H1 (cell line): ENCODE data around the gene FRMD4A. TPM values are rescaled to one million over a fixed set of nuclear protein-coding genes. Genes with fewer than 3 reads are reported as not detected.

Source experiments
- CTCF ChIA-PET: fragments of 300-600 bp; sonication (Branson Sonifier 250); formaldehyde crosslinking; loops from one replicate; lab custom pipeline; 2021; ENCODE audit not compliant: partially characterized antibody; lab: Charles Lee
- POLR2A ChIA-PET: fragments of 300-600 bp; sonication (Branson Sonifier 250); formaldehyde crosslinking; loops from one replicate; lab custom pipeline; 2021; ENCODE audit warnings: inconsistent platforms; ENCODE audit not compliant: partially characterized antibody; lab: Charles Lee
- DNase-seq, 2 experiments: peaks; one replicate each; pipeline versions ENCODE4 v3.0.0 to v3.0.0-alpha.2; 2010 to 2022; ENCODE audit warnings: low spot score in 2 of 2, low read depth in 1 of 2, mixed read lengths in 1 of 2
- FAIRE-seq: peaks from 2 replicates; lab custom pipeline; 2011; peaks lifted over from hg19 to GRCh38; lab: Jason Lieb, UNC
- H2AFZ ChIP-seq: 2 replicates; pipeline ENCODE4 v1.8.1; 2012; ENCODE audit warnings: low read length, inconsistent platforms
- H2AK5ac ChIP-seq: 2 replicates; pipeline ENCODE4 v1.6.1; 2013; ENCODE audit warnings: low read depth, low read length
- H2BK120ac ChIP-seq: replicated peaks from 2 replicates; pipeline ENCODE3; 2013; ENCODE audit warnings: low read depth, low read length, inconsistent platforms
- H2BK12ac ChIP-seq: 2 replicates; pipeline ENCODE4 v1.6.1; 2013; ENCODE audit warnings: low read depth, low read length
- H2BK15ac ChIP-seq: 2 replicates; pipeline ENCODE4 v1.6.1; 2013; ENCODE audit warnings: low read length
- H2BK20ac ChIP-seq: 2 replicates; pipeline ENCODE4 v1.6.1; 2013; ENCODE audit warnings: low read length
- H2BK5ac ChIP-seq: 2 replicates; pipeline ENCODE4 v1.6.1; 2013; ENCODE audit warnings: low read depth, low read length
- H3K14ac ChIP-seq: 2 replicates; pipeline ENCODE4 v1.6.1; 2013; ENCODE audit warnings: inconsistent platforms; ENCODE audit not compliant: insufficient read length
- H3K18ac ChIP-seq: 2 replicates; pipeline ENCODE4 v1.6.1; 2013; ENCODE audit warnings: low read length; ENCODE audit errors: extremely low read depth
- H3K23ac ChIP-seq: 2 replicates; pipeline ENCODE4 v1.6.1; 2013; ENCODE audit warnings: inconsistent platforms; ENCODE audit not compliant: insufficient read length
- H3K23me2 ChIP-seq: 2 replicates; pipeline ENCODE4 v1.6.1; 2013; ENCODE audit warnings: low read depth, low read length
- H3K27ac ChIP-seq: 2 replicates; pipeline ENCODE4 v1.6.1; 2011; ENCODE audit warnings: low read depth, low read length, inconsistent platforms
- H3K27me3 ChIP-seq, 4 experiments: replicated peaks in 1 of 4; 1 replicate in 1 of 4; 2 replicates in 3 of 4; pipeline versions ENCODE4 v1.6.1 to v1.8.1; 2011 to 2013; ENCODE audit warnings: low read length in 3 of 4, mild to moderate bottlenecking in 3 of 4, inconsistent platforms in 2 of 4, mixed read lengths in 2 of 4, moderate library complexity in 1 of 4; ENCODE audit not compliant: control insufficient read depth in 3 of 4, insufficient read depth in 3 of 4; ENCODE audit errors: extremely low read depth in 1 of 4
- H3K36me3 ChIP-seq, 4 experiments: 2 replicates each; pipeline versions ENCODE4 v1.6.1 to v1.8.1; 2011 to 2013; ENCODE audit warnings: mild to moderate bottlenecking in 4 of 4, low read length in 3 of 4, moderate library complexity in 2 of 4, control low read depth in 1 of 4, inconsistent platforms in 1 of 4; ENCODE audit not compliant: insufficient read depth in 4 of 4, control insufficient read depth in 2 of 4
- H3K4ac ChIP-seq: replicated peaks from 2 replicates; pipeline ENCODE3; 2013; ENCODE audit warnings: low read length, low read depth, mixed read lengths, inconsistent platforms; ENCODE audit not compliant: insufficient read length
- H3K4me1 ChIP-seq, 4 experiments: replicated peaks in 1 of 4; 1 replicate in 1 of 4; 2 replicates in 3 of 4; pipeline versions ENCODE4 v1.6.1 to v1.8.1; 2011 to 2013; ENCODE audit warnings: low read length in 3 of 4, inconsistent platforms in 2 of 4, mixed read lengths in 1 of 4; ENCODE audit not compliant: insufficient read depth in 4 of 4, control insufficient read depth in 3 of 4
- H3K4me2 ChIP-seq, 2 experiments: 2 replicates each; pipeline versions ENCODE4 v1.6.1 to v1.8.1; 2011 to 2013; ENCODE audit warnings: low read depth in 2 of 2, low read length in 2 of 2, control low read depth in 1 of 2, inconsistent platforms in 1 of 2, mild to moderate bottlenecking in 1 of 2; ENCODE audit not compliant: insufficient read depth in 1 of 2
- H3K4me3 ChIP-seq, 4 experiments: fragments of 200-600, 300-600 bp in 1 of 4; sonication (generic), shearing (Covaris generic), sonication (Bioruptor Twin) in 1 of 4; 2 replicates each; pipeline versions ENCODE4 v1.5.1 to v1.8.1; 2011 to 2016; ENCODE audit warnings: low read length in 4 of 4, low read depth in 3 of 4, control low read depth in 2 of 4, inconsistent platforms in 2 of 4, mild to moderate bottlenecking in 2 of 4, mixed read lengths in 1 of 4, moderate library complexity in 1 of 4; ENCODE audit not compliant: insufficient read depth in 2 of 4; ENCODE audit errors: extremely low read depth in 1 of 4
- H3K56ac ChIP-seq: replicated peaks from 2 replicates; pipeline ENCODE3; 2013; ENCODE audit warnings: low read depth, mild to moderate bottlenecking, mixed read lengths, low read length, inconsistent platforms; ENCODE audit not compliant: insufficient read length
- H3K79me1 ChIP-seq: 2 replicates; pipeline ENCODE4 v1.6.1; 2013; ENCODE audit warnings: low read depth, low read length, control low read depth
- H3K79me2 ChIP-seq, 2 experiments: 2 replicates each; pipeline versions ENCODE4 v1.6.1 to v1.8.1; 2012 to 2013; ENCODE audit warnings: low read length in 2 of 2, mild to moderate bottlenecking in 2 of 2, inconsistent platforms in 1 of 2; ENCODE audit not compliant: insufficient read depth in 2 of 2, control insufficient read depth in 1 of 2
- H3K9ac ChIP-seq, 4 experiments: replicated peaks in 1 of 4; 1 replicate in 1 of 4; 2 replicates in 3 of 4; pipeline versions ENCODE4 v1.6.1 to v1.8.1; 2011 to 2013; ENCODE audit warnings: low read depth in 3 of 4, low read length in 3 of 4, control low read depth in 2 of 4, mild to moderate bottlenecking in 2 of 4, moderate library complexity in 2 of 4, inconsistent platforms in 1 of 4; ENCODE audit errors: extremely low read depth in 1 of 4
- H3K9me3 ChIP-seq, 2 experiments: 2 replicates each; pipeline versions ENCODE4 v1.6.1 to v1.8.1; 2012 to 2013; ENCODE audit warnings: mild to moderate bottlenecking in 2 of 2, moderate library complexity in 2 of 2, control low read depth in 1 of 2, inconsistent platforms in 1 of 2, low read depth in 1 of 2, low read length in 1 of 2, mixed read lengths in 1 of 2; ENCODE audit not compliant: insufficient read depth in 2 of 2
- H4K20me1 ChIP-seq, 2 experiments: replicated peaks in 1 of 2; 2 replicates each; pipeline versions ENCODE3 to v1.8.1; 2011 to 2013; ENCODE audit warnings: inconsistent platforms in 2 of 2, low read length in 2 of 2, mild to moderate bottlenecking in 1 of 2; ENCODE audit not compliant: insufficient read depth in 2 of 2, control insufficient read depth in 1 of 2
- H4K5ac ChIP-seq: 2 replicates; pipeline ENCODE4 v1.6.1; 2013; ENCODE audit warnings: low read length, low read depth, mixed read lengths, inconsistent platforms; ENCODE audit not compliant: insufficient read length
- H4K8ac ChIP-seq: 2 replicates; pipeline ENCODE4 v1.8.0; 2013; ENCODE audit warnings: mild to moderate bottlenecking, moderate library complexity, low read length, inconsistent platforms; ENCODE audit not compliant: insufficient read depth; ENCODE audit errors: extremely low read depth
- H4K91ac ChIP-seq: replicated peaks from 2 replicates; pipeline ENCODE3; 2013; ENCODE audit warnings: low read length, mixed read lengths, inconsistent platforms; ENCODE audit not compliant: insufficient read length
- CTBP2 ChIP-seq: IDR thresholded peaks from 2 replicates; pipeline ENCODE4 v1.7.0; 2011; ENCODE audit warnings: borderline replicate concordance, mild to moderate bottlenecking, moderate library complexity, mixed read lengths, low read length; ENCODE audit not compliant: insufficient read depth, insufficient read length
- EGR1 ChIP-seq: IDR thresholded peaks from 2 replicates; pipeline ENCODE4 v1.6.1; 2011; ENCODE audit warnings: low read depth, low read length, borderline replicate concordance
- HDAC2 ChIP-seq, 2 experiments: fragments of 300-600 bp in 1 of 2; sonication (generic) in 1 of 2; IDR thresholded peaks; 2 replicates each; pipeline ENCODE4 v1.6.1; 2011 to 2012; ENCODE audit warnings: low read depth in 2 of 2, low read length in 2 of 2, mild to moderate bottlenecking in 2 of 2, moderate library complexity in 2 of 2, borderline replicate concordance in 1 of 2, inconsistent platforms in 1 of 2
- MAFK ChIP-seq: IDR thresholded peaks from 2 replicates; pipeline ENCODE4 v1.6.1; 2012; ENCODE audit warnings: low read depth, mild to moderate bottlenecking, improper control_type of control experiment, low read length
- PHF8 ChIP-seq: fragments of 200-600 bp; sonication (generic); conservative IDR thresholded peaks from 2 replicates; pipeline ENCODE4 v1.7.1; 2012; ENCODE audit warnings: low read depth, mild to moderate bottlenecking, inconsistent platforms, low read length, moderate library complexity
- RNF2 ChIP-seq: fragments of 200-900, 300-1000 bp; sonication (generic); IDR thresholded peaks from 2 replicates; pipeline ENCODE4 v1.7.1; 2016; ENCODE audit warnings: borderline replicate concordance, low read depth, mild to moderate bottlenecking, antibody characterized with exemption, low read length; ENCODE audit not compliant: poor library complexity, severe bottlenecking; ENCODE audit errors: missing control alignments
- SUZ12 ChIP-seq: fragments of 200-600 bp; sonication (generic); IDR thresholded peaks from 2 replicates; pipeline ENCODE4 v1.6.1; 2012; ENCODE audit warnings: mild to moderate bottlenecking, inconsistent platforms, low read length, moderate library complexity, mixed read lengths
- WGBS, 2 experiments: shearing (Covaris generic) in 1 of 2; methylation state at CpG; one replicate each; pipeline versions ENCODE4 v1.1.6 to v1.1.7; 2013 to 2015; ENCODE audit warnings: low lambda C conversion rate in 2 of 2, mixed read lengths in 2 of 2, inconsistent platforms in 1 of 2, low coverage in 1 of 2, missing lambda C conversion rate in 1 of 2; ENCODE audit not compliant: insufficient replicate concordance in 2 of 2, insufficient coverage in 1 of 2, insufficient read length in 1 of 2; ENCODE audit errors: extremely low coverage in 1 of 2, missing lambda C conversion rate in 1 of 2; 5-methylcytosine and 5-hydroxymethylcytosine counted together
- polyA plus RNA-seq, 7 experiments: library from polyadenylated mRNA; depleted of rRNA in 3 of 7; stranded (reverse) in 5 of 7; unstranded in 2 of 7; fragments of >200 nt in 5 of 7; fragments of 200-250 nt in 2 of 7; gene quantifications; 1 replicate in 5 of 7; 2 replicates in 1 of 7; 4 replicates in 1 of 7; pipeline versions ENCODE4 v1.2.1 to v1.2.3, GENCODE V29; 2011 to 2013; ENCODE audit warnings: missing spikeins in 2 of 7, mixed read lengths in 2 of 7
- total RNA-seq: library from RNA; stranded (reverse); fragmentation: NEBNext Ultra II Directional; extraction: Animal tissue kit (Norgen Biotek cat#: 25700); gene quantifications from 2 replicates; pipeline ENCODE4 v1.2.1, GENCODE V29; 2021
- TF ChIP-seq, protein P1 (sequence below): IDR thresholded peaks from 2 replicates; pipeline ENCODE4 v1.6.1; 2012; ENCODE audit warnings: inconsistent platforms

The FRMD4A gene
- total and polyA plus RNA-seq, 2 of the 8 experiments (the other 6 are each of a cell fraction or from before 2014, with no cell fraction given): 38.6 to 39.6 TPM

DNA sequence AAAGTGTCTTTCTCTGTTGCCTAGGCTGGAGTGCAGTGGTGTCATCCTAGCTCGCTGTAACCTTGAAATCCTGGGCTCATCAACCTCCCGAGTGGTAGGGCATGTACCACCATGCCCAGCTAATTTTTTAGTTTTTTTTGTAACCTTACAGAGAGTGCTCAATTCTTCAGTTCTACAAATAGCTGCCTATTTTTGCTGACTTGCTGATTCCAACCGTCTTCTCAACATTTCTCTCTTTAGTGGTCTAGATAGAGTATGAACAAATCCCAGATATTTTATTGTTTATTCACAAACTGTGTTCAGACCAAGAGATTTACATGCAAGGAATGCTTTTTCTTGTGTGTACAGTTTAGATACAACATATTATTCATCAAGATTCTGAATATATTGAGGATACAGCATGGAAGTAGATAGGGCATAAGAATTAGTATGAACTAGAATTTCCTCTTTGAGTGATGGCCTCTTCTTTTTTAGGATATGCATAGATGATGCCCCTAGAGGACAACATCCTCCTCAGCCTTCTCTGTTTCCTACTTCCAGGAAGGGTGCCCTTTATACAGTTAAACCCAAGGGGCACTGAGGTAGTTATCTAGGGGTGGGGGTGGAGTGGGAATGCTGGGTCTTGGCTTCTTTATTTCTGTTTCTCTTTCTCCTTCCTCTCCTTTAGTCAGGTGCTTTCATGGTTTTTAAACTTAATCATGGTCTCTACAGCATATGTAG, 717.9 kb downstream of the FRMD4A start:
- Histone ChIP-seq H3K36me3 (peaks cover 0 to 14% (median 5%) of the 10 kb centered on the region in 4 experiments; a peak in 4 of 8 replicates), H3K4me1 (peaks cover 0 to 12% (median 4%) of the 10 kb centered on the region in 4 experiments; a peak in 5 of 7 replicates), H3K23me2 (no peaks in the 10 kb centered on the region), H3K27ac (no peak overlapping the region), H2BK20ac (no peak overlapping the region), H4K5ac (no peak overlapping the region), H3K9me3 (no peaks in the 10 kb centered on the region), H2BK5ac (no peak overlapping the region), H3K79me1 (no peaks in the 10 kb centered on the region), H3K9ac (no peak overlapping the region), H4K20me1 (no peaks in the 10 kb centered on the region), H2AFZ (no peak overlapping the region), H3K4ac (no peak overlapping the region), H3K4me2 (no peak overlapping the region), H4K8ac (no peak overlapping the region), H2BK15ac (no peak overlapping the region), H3K18ac (no peak overlapping the region), H2BK120ac (no peak overlapping the region), H4K91ac (no peak overlapping the region), H2BK12ac (no peak overlapping the region), H2AK5ac (no peak overlapping the region), H3K4me3 (no peak overlapping the region), H3K56ac (no peak overlapping the region), H3K23ac (no peak overlapping the region), H3K27me3 (no peaks in the 10 kb centered on the region), H3K79me2 (no peaks in the 10 kb centered on the region), H3K14ac (no peak overlapping the region)
- CTCF ChIA-PET: interaction anchor here (0.6 to 5.5 kb wide), 21 partner anchors 8 to 585 kb away, joined by 3 to 29 read pairs (median 4); no protein-coding TSS in a partner anchor
- POLR2A ChIA-PET: interaction anchor here (0.6 kb wide), 2 partner anchors 8 to 10 kb away, joined by 3 read pairs; no protein-coding TSS in a partner anchor
- FAIRE-seq: no peak
- no peak for DNase-seq
- TF ChIP-seq EGR1: no peak
- no peak for TF ChIP-seq CTBP2
- TF ChIP-seq, protein P1, sequence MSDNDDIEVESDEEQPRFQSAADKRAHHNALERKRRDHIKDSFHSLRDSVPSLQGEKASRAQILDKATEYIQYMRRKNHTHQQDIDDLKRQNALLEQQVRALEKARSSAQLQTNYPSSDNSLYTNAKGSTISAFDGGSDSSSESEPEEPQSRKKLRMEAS: no peak
- TF ChIP-seq MAFK: peak; percentile 6; the same call in 1 of the 2 replicates
- TF ChIP-seq SUZ12: no peak
- no peak for TF ChIP-seq HDAC2 (IDR thresholded peaks at IDR 0.05; ENCODE audit: borderline replicate concordance in 1 of 2, low read depth in 2 of 2, low read length in 2 of 2)
- no peak for TF ChIP-seq PHF8
- TF ChIP-seq RNF2: no peak
- 87% methylated on average over 3 of the region's 3 CpGs; no CpG with 5 or more reads in 1 of the 2 experiments for WGBS, 2 experiments
